Measurements from ENCODE around the gene PRDM1.

PRDM1 gene

GRCh38 chr6:106069478-106069877, 16.7 kb upstream of the PRDM1 start:
- 0 out of 2 replicates have a peak, but pooled peaks have one; percentile 8 for TF ChIP-seq ZNF8 (CRISPR knock-in tag; IDR thresholded peaks at IDR 0.05)
- TF ChIP-seq ZFP3 (CRISPR knock-in tag; IDR thresholded peaks at IDR 0.05) = no peak
- TF ChIP-seq CSDC2 (CRISPR knock-in tag; IDR thresholded peaks at IDR 0.05) = no peak
- no peak for TF ChIP-seq CSRNP3 (CRISPR knock-in tag; IDR thresholded peaks at IDR 0.05)
- peak; percentile 91 for ATAC-seq

GRCh38 chr6:106070636-106071035, 15.5 kb upstream of the PRDM1 start:
- no peak for TF ChIP-seq ZNF8 (CRISPR knock-in tag; IDR thresholded peaks at IDR 0.05)
- no peak for TF ChIP-seq ZNF565 (CRISPR knock-in tag; conservative IDR thresholded peaks at IDR 0.05; ENCODE audit: low read depth)
- no peak for TF ChIP-seq GLIS3 (CRISPR knock-in tag; IDR thresholded peaks at IDR 0.05)
- TF ChIP-seq TOX (CRISPR knock-in tag; IDR thresholded peaks at IDR 0.05; ENCODE audit: borderline replicate concordance) = no peak
- no peak for TF ChIP-seq ARNTL (CRISPR knock-in tag; IDR thresholded peaks at IDR 0.05; ENCODE audit: borderline replicate concordance, low read depth)
- no peak for TF ChIP-seq CREB5 (CRISPR knock-in tag; IDR thresholded peaks at IDR 0.05; ENCODE audit: low read depth)
- TF ChIP-seq, protein P1, sequence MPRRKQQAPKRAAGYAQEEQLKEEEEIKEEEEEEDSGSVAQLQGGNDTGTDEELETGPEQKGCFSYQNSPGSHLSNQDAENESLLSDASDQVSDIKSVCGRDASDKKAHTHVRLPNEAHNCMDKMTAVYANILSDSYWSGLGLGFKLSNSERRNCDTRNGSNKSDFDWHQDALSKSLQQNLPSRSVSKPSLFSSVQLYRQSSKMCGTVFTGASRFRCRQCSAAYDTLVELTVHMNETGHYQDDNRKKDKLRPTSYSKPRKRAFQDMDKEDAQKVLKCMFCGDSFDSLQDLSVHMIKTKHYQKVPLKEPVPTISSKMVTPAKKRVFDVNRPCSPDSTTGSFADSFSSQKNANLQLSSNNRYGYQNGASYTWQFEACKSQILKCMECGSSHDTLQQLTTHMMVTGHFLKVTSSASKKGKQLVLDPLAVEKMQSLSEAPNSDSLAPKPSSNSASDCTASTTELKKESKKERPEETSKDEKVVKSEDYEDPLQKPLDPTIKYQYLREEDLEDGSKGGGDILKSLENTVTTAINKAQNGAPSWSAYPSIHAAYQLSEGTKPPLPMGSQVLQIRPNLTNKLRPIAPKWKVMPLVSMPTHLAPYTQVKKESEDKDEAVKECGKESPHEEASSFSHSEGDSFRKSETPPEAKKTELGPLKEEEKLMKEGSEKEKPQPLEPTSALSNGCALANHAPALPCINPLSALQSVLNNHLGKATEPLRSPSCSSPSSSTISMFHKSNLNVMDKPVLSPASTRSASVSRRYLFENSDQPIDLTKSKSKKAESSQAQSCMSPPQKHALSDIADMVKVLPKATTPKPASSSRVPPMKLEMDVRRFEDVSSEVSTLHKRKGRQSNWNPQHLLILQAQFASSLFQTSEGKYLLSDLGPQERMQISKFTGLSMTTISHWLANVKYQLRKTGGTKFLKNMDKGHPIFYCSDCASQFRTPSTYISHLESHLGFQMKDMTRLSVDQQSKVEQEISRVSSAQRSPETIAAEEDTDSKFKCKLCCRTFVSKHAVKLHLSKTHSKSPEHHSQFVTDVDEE (CRISPR knock-in tag; IDR thresholded peaks at IDR 0.05) = no peak
- TF ChIP-seq, protein P2, sequence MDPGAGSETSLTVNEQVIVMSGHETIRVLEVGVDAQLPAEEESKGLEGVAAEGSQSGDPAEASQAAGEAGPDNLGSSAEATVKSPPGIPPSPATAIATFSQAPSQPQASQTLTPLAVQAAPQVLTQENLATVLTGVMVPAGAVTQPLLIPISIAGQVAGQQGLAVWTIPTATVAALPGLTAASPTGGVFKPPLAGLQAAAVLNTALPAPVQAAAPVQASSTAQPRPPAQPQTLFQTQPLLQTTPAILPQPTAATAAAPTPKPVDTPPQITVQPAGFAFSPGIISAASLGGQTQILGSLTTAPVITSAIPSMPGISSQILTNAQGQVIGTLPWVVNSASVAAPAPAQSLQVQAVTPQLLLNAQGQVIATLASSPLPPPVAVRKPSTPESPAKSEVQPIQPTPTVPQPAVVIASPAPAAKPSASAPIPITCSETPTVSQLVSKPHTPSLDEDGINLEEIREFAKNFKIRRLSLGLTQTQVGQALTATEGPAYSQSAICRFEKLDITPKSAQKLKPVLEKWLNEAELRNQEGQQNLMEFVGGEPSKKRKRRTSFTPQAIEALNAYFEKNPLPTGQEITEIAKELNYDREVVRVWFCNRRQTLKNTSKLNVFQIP (CRISPR knock-in tag; IDR thresholded peaks at IDR 0.05; ENCODE audit: borderline replicate concordance, low read depth) = no peak
- TF ChIP-seq ZFP30 (CRISPR knock-in tag; IDR thresholded peaks at IDR 0.05) = no peak
- no peak for TF ChIP-seq ZNF70 (CRISPR knock-in tag; IDR thresholded peaks at IDR 0.05)
- TF ChIP-seq ZC3H10 (CRISPR knock-in tag; IDR thresholded peaks at IDR 0.05) = no peak
- TF ChIP-seq PATZ1 (CRISPR knock-in tag; IDR thresholded peaks at IDR 0.05; ENCODE audit: borderline replicate concordance) = no peak
- TF ChIP-seq CSDC2 (CRISPR knock-in tag; IDR thresholded peaks at IDR 0.05) = no peak
- TF ChIP-seq ISL1 (CRISPR knock-in tag; IDR thresholded peaks at IDR 0.05) = no peak
- TF ChIP-seq CSRNP3 (CRISPR knock-in tag; IDR thresholded peaks at IDR 0.05) = no peak
- TF ChIP-seq RARB (CRISPR knock-in tag; IDR thresholded peaks at IDR 0.05) = no peak
- TF ChIP-seq ZFP3 (CRISPR knock-in tag; IDR thresholded peaks at IDR 0.05) = no peak
- no peak for TF ChIP-seq OSR1 (CRISPR knock-in tag; IDR thresholded peaks at IDR 0.05)
- no peak for ATAC-seq

DNA sequence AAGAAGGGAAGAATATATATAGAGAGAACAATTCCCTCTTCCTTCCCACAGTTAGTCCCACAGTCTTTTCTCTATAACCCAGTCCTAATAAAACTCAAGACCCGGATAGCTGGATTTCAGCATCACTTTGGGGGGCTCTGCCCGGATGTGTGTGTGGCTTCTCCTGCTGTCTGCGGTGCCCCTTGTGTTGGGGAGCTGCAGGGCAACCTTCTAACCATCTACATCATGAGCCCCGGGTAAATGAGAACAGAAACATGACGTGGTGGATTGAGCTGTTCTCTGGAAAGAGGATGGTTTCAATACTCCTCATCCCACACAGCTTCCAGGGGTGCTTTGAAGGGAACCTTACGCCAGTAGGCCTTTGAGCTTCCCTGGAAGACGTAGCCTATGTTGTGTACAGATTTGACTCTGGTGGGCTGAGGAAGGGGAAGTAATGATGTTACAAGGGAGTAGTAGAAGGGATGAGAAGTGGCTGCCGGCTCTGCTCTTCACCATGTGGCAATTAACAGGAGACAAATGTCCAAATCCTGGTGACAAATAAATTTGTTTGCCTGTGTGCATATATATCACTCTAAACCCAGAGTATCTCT, 13.5 kb upstream of the PRDM1 start:
- no peak for TF ChIP-seq PPARA (CRISPR knock-in tag; IDR thresholded peaks at IDR 0.05; ENCODE audit: borderline replicate concordance)
- no peak for TF ChIP-seq ARNTL (CRISPR knock-in tag; IDR thresholded peaks at IDR 0.05; ENCODE audit: borderline replicate concordance, low read depth)
- TF ChIP-seq GLIS3 (CRISPR knock-in tag; IDR thresholded peaks at IDR 0.05) = no peak
- TF ChIP-seq ZC3H10 (CRISPR knock-in tag; IDR thresholded peaks at IDR 0.05) = no peak
- no peak for TF ChIP-seq SNAI2 (CRISPR knock-in tag; IDR thresholded peaks at IDR 0.05)
- no peak for TF ChIP-seq OSR1 (CRISPR knock-in tag; IDR thresholded peaks at IDR 0.05)
- TF ChIP-seq ZNF70 (CRISPR knock-in tag; IDR thresholded peaks at IDR 0.05) = no peak
- TF ChIP-seq CSDC2 (CRISPR knock-in tag; IDR thresholded peaks at IDR 0.05) = no peak
- no peak for TF ChIP-seq CREB5 (CRISPR knock-in tag; IDR thresholded peaks at IDR 0.05; ENCODE audit: low read depth)
- TF ChIP-seq ZFP30 (CRISPR knock-in tag; IDR thresholded peaks at IDR 0.05) = no peak
- no peak for TF ChIP-seq TCF4 (CRISPR knock-in tag; IDR thresholded peaks at IDR 0.05; ENCODE audit: borderline replicate concordance)
- TF ChIP-seq ZFP3 (CRISPR knock-in tag; IDR thresholded peaks at IDR 0.05) = no peak
- no peak for TF ChIP-seq BACH2 (CRISPR knock-in tag; IDR thresholded peaks at IDR 0.05; ENCODE audit: borderline replicate concordance)
- no peak for ATAC-seq
